Endothelial cell of umbilical vein (primary cell): ENCODE measurements around the gene BDH1. TPM values are rescaled to one million over a fixed set of nuclear protein-coding genes. Genes with fewer than 3 reads are reported as not detected.

Experiments
- BruUV-seq: library from RNA; stranded (reverse); fragments of 400-500 nt; replicated peaks from 2 replicates; lab custom pipeline; 2021; lab: Mats Ljungman, UMichigan
- CTCF ChIA-PET: fragments of 300-600, 350-600 bp; sonication (Branson Sonifier 250); formaldehyde crosslinking; loops from one replicate; lab custom pipeline; 2021; ENCODE audit warnings: antibody characterized with exemption, inconsistent platforms; lab: Charles Lee
- POLR2A ChIA-PET: fragments of 300-600, 350-600 bp; sonication (Branson Sonifier 250); formaldehyde crosslinking; loops from one replicate; lab custom pipeline; 2021; ENCODE audit warnings: antibody characterized with exemption, inconsistent platforms; lab: Charles Lee
- DNase-seq: peaks from one replicate; pipeline ENCODE4 v3.0.0-alpha.2; 2011; ENCODE audit warnings: low read depth, low spot score
- FAIRE-seq: peaks from 2 replicates; lab custom pipeline; 2011; peaks lifted over from hg19 to GRCh38; lab: Jason Lieb, UNC
- H2AFZ ChIP-seq: 2 replicates; pipeline ENCODE4 v1.6.0; 2012; ENCODE audit warnings: low read depth, low read length, control low read depth, inconsistent platforms
- H3K27ac ChIP-seq: 2 replicates; pipeline ENCODE4 v1.5.1; 2011; ENCODE audit warnings: low read depth, mild to moderate bottlenecking, control low read depth, low read length, moderate library complexity; ENCODE audit not compliant: insufficient read depth
- H3K27me3 ChIP-seq, 2 experiments: 2 replicates each; pipeline versions ENCODE4 v1.6.0 to v1.6.1; 2011; ENCODE audit warnings: low read length in 2 of 2, mixed read lengths in 1 of 2; ENCODE audit not compliant: control insufficient read depth in 2 of 2, insufficient read depth in 2 of 2
- H3K36me3 ChIP-seq, 2 experiments: 2 replicates in 1 of 2; 3 replicates in 1 of 2; pipeline ENCODE4 v1.5.1; 2011; ENCODE audit warnings: low read length in 2 of 2, mild to moderate bottlenecking in 1 of 2, moderate library complexity in 1 of 2; ENCODE audit not compliant: control insufficient read depth in 2 of 2, insufficient read depth in 2 of 2; ENCODE audit errors: extremely low read depth in 1 of 2
- H3K4me1 ChIP-seq: 3 replicates; pipeline ENCODE4 v1.5.1; 2011; ENCODE audit warnings: mild to moderate bottlenecking, low read length; ENCODE audit not compliant: control insufficient read depth, insufficient read depth; ENCODE audit errors: extremely low read depth
- H3K4me2 ChIP-seq: 2 replicates; pipeline ENCODE4 v1.6.1; 2011; ENCODE audit warnings: low read length, control low read depth, mixed read lengths; ENCODE audit not compliant: insufficient read depth
- H3K4me3 ChIP-seq, 3 experiments: fragments of 200-600 bp in 1 of 3; sonication (generic), shearing (Covaris generic) in 1 of 3; replicated peaks in 1 of 3; 2 replicates each; pipeline ENCODE4 v1.5.1; 2011 to 2016; ENCODE audit warnings: control low read depth in 3 of 3, low read length in 3 of 3, mild to moderate bottlenecking in 2 of 3, inconsistent platforms in 1 of 3, low read depth in 1 of 3, moderate library complexity in 1 of 3; ENCODE audit not compliant: insufficient read depth in 1 of 3
- H3K79me2 ChIP-seq: 2 replicates; pipeline ENCODE4 v1.6.0; 2012; ENCODE audit warnings: low read length, inconsistent platforms; ENCODE audit not compliant: control insufficient read depth, insufficient read depth
- H3K9ac ChIP-seq: replicated peaks from 2 replicates; pipeline ENCODE3; 2011; ENCODE audit warnings: low read length, control low read depth; ENCODE audit not compliant: insufficient read depth; ENCODE audit errors: extremely low read depth
- H3K9me1 ChIP-seq: replicated peaks from 3 replicates; pipeline ENCODE4 v1.6.0; 2011; ENCODE audit warnings: mild to moderate bottlenecking, low read length; ENCODE audit not compliant: control insufficient read depth, insufficient read depth; ENCODE audit errors: extremely low read depth
- H3K9me3 ChIP-seq: replicated peaks from 2 replicates; pipeline ENCODE4 v1.5.1; 2012; ENCODE audit warnings: low read length, inconsistent platforms; ENCODE audit not compliant: control insufficient read depth, insufficient read depth
- H4K20me1 ChIP-seq: replicated peaks from 2 replicates; pipeline ENCODE3; 2011; ENCODE audit warnings: mild to moderate bottlenecking, low read length; ENCODE audit not compliant: control insufficient read depth, insufficient read depth; ENCODE audit errors: extremely low read depth
- EZH2 ChIP-seq: IDR thresholded peaks from 2 replicates; pipeline ENCODE4 v1.6.1; 2012; ENCODE audit warnings: borderline replicate concordance, low read depth, mild to moderate bottlenecking, moderate library complexity, low read length, inconsistent platforms; ENCODE audit not compliant: severe bottlenecking
- FOS ChIP-seq: IDR thresholded peaks from 2 replicates; pipeline ENCODE4 v1.6.1; 2011; ENCODE audit warnings: mild to moderate bottlenecking, low read length, moderate library complexity, borderline replicate concordance; ENCODE audit not compliant: insufficient read depth
- GATA2 ChIP-seq: IDR thresholded peaks from 2 replicates; pipeline ENCODE4 v1.7.0; 2011; ENCODE audit warnings: low read depth, mild to moderate bottlenecking, moderate library complexity, mixed read lengths, low read length; ENCODE audit not compliant: insufficient read length, insufficient read depth
- JUN ChIP-seq: IDR thresholded peaks from 2 replicates; pipeline ENCODE4 v1.6.1; 2011; ENCODE audit warnings: borderline replicate concordance, low read depth; ENCODE audit not compliant: insufficient read length, insufficient read depth
- MYC ChIP-seq: IDR thresholded peaks from one replicate; pipeline ENCODE4 v1.6.1; 2011; ENCODE audit warnings: mild to moderate bottlenecking, low read depth, low read length
- POLR2A ChIP-seq: IDR thresholded peaks from 2 replicates; pipeline ENCODE4 v1.6.1; 2012; ENCODE audit warnings: low read depth, mild to moderate bottlenecking, control low read depth, low read length
- POLR2AphosphoS5 ChIP-seq: IDR thresholded peaks from 2 replicates; pipeline ENCODE4 v1.6.1; 2012; ENCODE audit warnings: low read depth, mild to moderate bottlenecking, control low read depth, low read length, moderate library complexity; ENCODE audit not compliant: insufficient read depth
- dilution Hi-C: fragments of 300-500 bp; cut with MboI; formaldehyde crosslinking; loops from one replicate; pipeline ENCODE4 v1.15.0; 2019; ENCODE audit warnings: low sequenced_read_pairs; ENCODE audit not compliant: extremely low pct_ligation_motif_present
- intact Hi-C: fragments of 100-400 bp; cut with micrococcal nuclease; formaldehyde crosslinking; loops from one replicate; pipeline ENCODE4 v1.10.0; 2022
- polyA plus RNA-seq, 4 experiments: library from polyadenylated mRNA; depleted of rRNA in 3 of 4; stranded (reverse) in 3 of 4; unstranded in 1 of 4; fragments of >200 nt; gene quantifications; 2 replicates each; pipeline versions ENCODE4 v1.2.1 to v1.2.3, GENCODE V29; 2011 to 2012; ENCODE audit warnings: missing spikeins in 1 of 4
- total RNA-seq: library from RNA; stranded (reverse); gene quantifications from 2 replicates; pipeline ENCODE4 v1.2.3, GENCODE V29; 2021
- TF ChIP-seq, protein P1 (sequence below), 2 donors: IDR thresholded peaks; 1 replicate in 1 of 2; 2 replicates in 1 of 2; pipeline ENCODE4 v1.5.1; 2011; ENCODE audit warnings: low read length in 2 of 2, mild to moderate bottlenecking in 2 of 2, moderate library complexity in 2 of 2, control low read depth in 1 of 2, inconsistent platforms in 1 of 2, low read depth in 1 of 2; ENCODE audit not compliant: insufficient read depth in 1 of 2; ENCODE audit errors: extremely low read depth in 1 of 2
- TF ChIP-seq, protein P2 (sequence below): IDR thresholded peaks from 2 replicates; pipeline ENCODE4 v1.6.1; 2011; ENCODE audit not compliant: insufficient read depth, insufficient read length

BDH1 gene
- total and polyA plus RNA-seq, 2 donors (not counting 3 experiments of a cell fraction or from before 2014, with no cell fraction given), result 6.9 to 12.2 TPM

DNA sequence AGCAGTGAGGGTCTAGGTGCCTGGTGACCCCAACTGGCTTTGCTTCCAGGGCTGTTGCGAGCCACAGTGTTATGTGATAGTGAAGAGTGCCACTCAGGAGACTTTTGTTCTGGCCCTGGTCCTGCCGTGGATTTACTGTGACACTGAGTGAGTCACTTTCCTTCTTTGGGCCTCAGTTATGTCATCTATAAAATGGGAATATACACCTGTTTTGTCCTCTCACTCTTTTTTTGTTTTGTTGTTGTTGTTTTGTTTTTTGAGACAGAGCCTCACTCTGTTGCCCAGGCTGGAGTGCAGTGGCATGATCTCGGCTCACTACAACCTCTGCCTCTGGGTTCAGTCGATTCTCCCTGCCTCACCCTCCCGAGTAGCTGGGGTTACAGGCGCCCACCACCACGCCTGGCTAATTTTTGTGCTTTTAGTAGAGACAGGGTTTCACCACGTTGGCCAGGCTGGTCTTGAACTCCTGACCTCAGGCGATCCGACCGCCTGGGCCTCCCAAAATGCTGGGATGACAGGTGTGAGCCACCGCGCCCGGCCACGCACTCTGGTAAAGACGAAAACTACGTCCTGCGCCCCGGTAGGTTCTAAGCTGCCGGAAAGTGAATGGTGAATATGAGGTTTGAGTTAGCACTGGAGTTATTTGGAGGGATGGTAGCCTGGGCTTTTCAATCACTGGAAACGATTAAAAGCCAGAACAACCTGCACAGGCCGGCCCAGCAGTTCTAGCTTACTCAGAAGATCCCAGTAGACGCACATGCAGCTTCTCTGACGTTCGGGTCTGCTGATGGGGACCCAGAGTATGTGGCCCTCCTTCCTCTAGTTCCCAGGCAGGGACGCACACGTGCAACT lies 46.6 kb downstream of the BDH1 start:
- POLR2A ChIA-PET, result no interaction called here
- no peak for DNase-seq
- intact Hi-C loops (no loop called here), dilution Hi-C loops (loop anchor here (25.0 kb wide), 1 partner anchor 247 kb away; no protein-coding TSS in a partner anchor)
- no TSS peak for BruUV-seq
- Histone ChIP-seq H3K4me1 (peaks cover 4% of the 10 kb centered on the region), H3K27ac (no peak overlapping the region), H3K4me2 (peak overlapping the region; percentile 49), H3K4me3 (no peak overlapping the region), H3K79me2 (no peaks in the 10 kb centered on the region), H3K27me3 (no peaks in the 10 kb centered on the region), H2AFZ (peak overlapping the region; percentile 87), H3K9ac (peak overlapping the region; percentile 67), H4K20me1 (no peaks in the 10 kb centered on the region), H3K9me3 (no peaks in the 10 kb centered on the region), H3K9me1 (no peaks in the 10 kb centered on the region), H3K36me3 (no peaks in the 10 kb centered on the region)
- FAIRE-seq, result no peak
- TF ChIP-seq, protein P1, sequence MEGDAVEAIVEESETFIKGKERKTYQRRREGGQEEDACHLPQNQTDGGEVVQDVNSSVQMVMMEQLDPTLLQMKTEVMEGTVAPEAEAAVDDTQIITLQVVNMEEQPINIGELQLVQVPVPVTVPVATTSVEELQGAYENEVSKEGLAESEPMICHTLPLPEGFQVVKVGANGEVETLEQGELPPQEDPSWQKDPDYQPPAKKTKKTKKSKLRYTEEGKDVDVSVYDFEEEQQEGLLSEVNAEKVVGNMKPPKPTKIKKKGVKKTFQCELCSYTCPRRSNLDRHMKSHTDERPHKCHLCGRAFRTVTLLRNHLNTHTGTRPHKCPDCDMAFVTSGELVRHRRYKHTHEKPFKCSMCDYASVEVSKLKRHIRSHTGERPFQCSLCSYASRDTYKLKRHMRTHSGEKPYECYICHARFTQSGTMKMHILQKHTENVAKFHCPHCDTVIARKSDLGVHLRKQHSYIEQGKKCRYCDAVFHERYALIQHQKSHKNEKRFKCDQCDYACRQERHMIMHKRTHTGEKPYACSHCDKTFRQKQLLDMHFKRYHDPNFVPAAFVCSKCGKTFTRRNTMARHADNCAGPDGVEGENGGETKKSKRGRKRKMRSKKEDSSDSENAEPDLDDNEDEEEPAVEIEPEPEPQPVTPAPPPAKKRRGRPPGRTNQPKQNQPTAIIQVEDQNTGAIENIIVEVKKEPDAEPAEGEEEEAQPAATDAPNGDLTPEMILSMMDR (IDR thresholded peaks at IDR 0.05; ENCODE audit: extremely low read depth in 1 of 2, insufficient read depth in 1 of 2, low read depth in 1 of 2, low read length in 2 of 2), result no peak
- TF ChIP-seq GATA2, result no peak
- no peak for TF ChIP-seq EZH2
- no peak for TF ChIP-seq FOS
- TF ChIP-seq, protein P2, sequence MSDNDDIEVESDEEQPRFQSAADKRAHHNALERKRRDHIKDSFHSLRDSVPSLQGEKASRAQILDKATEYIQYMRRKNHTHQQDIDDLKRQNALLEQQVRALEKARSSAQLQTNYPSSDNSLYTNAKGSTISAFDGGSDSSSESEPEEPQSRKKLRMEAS, result no peak
- TF ChIP-seq MYC, result no peak
- TF ChIP-seq POLR2AphosphoS5, result no peak
- no peak for TF ChIP-seq POLR2A
- TF ChIP-seq JUN, result no peak
- CTCF ChIA-PET, result interaction anchor here (0.6 to 2.8 kb wide), 19 partner anchors 8 to 530 kb away, joined by 3 to 38 read pairs (median 4); partner anchors contain the start of gene MELTF
